Mesendoderm (in vitro differentiated cells): ENCODE results near the gene RBM34.

Experiments used
- DNase-seq: peaks from one replicate; pipeline ENCODE4 v3.0.0; 2013
- H2AK5ac ChIP-seq: 2 replicates; pipeline ENCODE4 v1.6.1; 2013; ENCODE audit warnings: low read length, inconsistent platforms
- H2BK120ac ChIP-seq: 2 replicates; pipeline ENCODE4 v1.6.1; 2013; ENCODE audit warnings: low read depth, mild to moderate bottlenecking, low read length, moderate library complexity, mixed read lengths
- H2BK15ac ChIP-seq: replicated peaks from 2 replicates; pipeline ENCODE4 v1.6.1; 2013; ENCODE audit warnings: low read depth, mild to moderate bottlenecking, moderate library complexity
- H2BK5ac ChIP-seq: 2 replicates; pipeline ENCODE4 v1.6.1; 2013; ENCODE audit warnings: low read length, inconsistent platforms
- H3K18ac ChIP-seq: 2 replicates; pipeline ENCODE4 v1.6.1; 2013; ENCODE audit warnings: mild to moderate bottlenecking, low read length, mixed read lengths
- H3K23ac ChIP-seq: one replicate; pipeline ENCODE4 v1.6.1; 2013; ENCODE audit warnings: low read length
- H3K27ac ChIP-seq: 2 replicates; pipeline ENCODE4 v1.5.1; 2013; ENCODE audit warnings: low read depth, mild to moderate bottlenecking, inconsistent platforms, low read length, moderate library complexity
- H3K27me3 ChIP-seq: 2 replicates; pipeline ENCODE4 v1.6.1; 2013; ENCODE audit warnings: low read length, control low read depth, mild to moderate bottlenecking, inconsistent platforms; ENCODE audit not compliant: insufficient read depth, poor library complexity
- H3K36me3 ChIP-seq: 2 replicates; pipeline ENCODE4 v1.6.1; 2013; ENCODE audit warnings: low read length, inconsistent platforms; ENCODE audit not compliant: control insufficient read depth, insufficient read depth
- H3K4ac ChIP-seq: one replicate; pipeline ENCODE4 v1.6.1; 2013; ENCODE audit warnings: low read depth, mild to moderate bottlenecking, low read length, moderate library complexity
- H3K4me1 ChIP-seq: 2 replicates; pipeline ENCODE4 v1.6.1; 2013; ENCODE audit warnings: low read depth, low read length, inconsistent platforms; ENCODE audit not compliant: control insufficient read depth
- H3K4me2 ChIP-seq: 2 replicates; pipeline ENCODE4 v1.6.1; 2013; ENCODE audit warnings: low read length
- H3K4me3 ChIP-seq: 2 replicates; pipeline ENCODE4 v1.5.1; 2013; ENCODE audit warnings: mild to moderate bottlenecking, low read length
- H3K56ac ChIP-seq: one replicate; pipeline ENCODE4 v1.6.1; 2013; ENCODE audit warnings: low read length
- H3K79me1 ChIP-seq: 2 replicates; pipeline ENCODE4 v1.6.1; 2013; ENCODE audit warnings: low read length, inconsistent platforms
- H3K79me2 ChIP-seq: 2 replicates; pipeline ENCODE4 v1.6.1; 2013; ENCODE audit warnings: mild to moderate bottlenecking, low read length; ENCODE audit not compliant: control insufficient read depth, insufficient read depth
- H3K9ac ChIP-seq: 2 replicates; pipeline ENCODE4 v1.6.1; 2013; ENCODE audit warnings: low read length, inconsistent platforms
- H4K5ac ChIP-seq: one replicate; pipeline ENCODE4 v1.6.1; 2013; ENCODE audit warnings: low read length
- H4K8ac ChIP-seq: one replicate; pipeline ENCODE4 v1.6.1; 2013; ENCODE audit warnings: low read depth, mild to moderate bottlenecking, control low read depth, low read length, moderate library complexity
- WGBS: extraction: QIAGEN DNeasy Blood & Tissue Kit; methylation state at CpG from one replicate; pipeline ENCODE4 v1.1.7; 2013; ENCODE audit warnings: low lambda C conversion rate, missing lambda C conversion rate; ENCODE audit not compliant: insufficient coverage; ENCODE audit errors: extremely low coverage; 5-methylcytosine and 5-hydroxymethylcytosine counted together

RBM34 gene

GRCh38 chr1:235151033-235151432 lies 10.0 kb downstream of the RBM34 start:
- no peak overlapping the region for H4K8ac ChIP-seq
- H3K79me1 ChIP-seq = no peaks in the 10 kb centered on the region
- no peak overlapping the region for H3K18ac ChIP-seq
- no peak overlapping the region for H3K4me2 ChIP-seq
- H2AK5ac ChIP-seq = no peak overlapping the region
- H3K56ac ChIP-seq = no peak overlapping the region
- no peak overlapping the region for H4K5ac ChIP-seq
- H3K36me3 ChIP-seq = peaks cover 4% of the 10 kb centered on the region
- no peak overlapping the region for H3K27ac ChIP-seq
- no peak overlapping the region for H3K9ac ChIP-seq
- no peak overlapping the region for H2BK5ac ChIP-seq
- DNase-seq = no peak
- H3K4ac ChIP-seq = no peak overlapping the region
- no peaks in the 10 kb centered on the region for H3K79me2 ChIP-seq
- H3K4me1 ChIP-seq = no peaks in the 10 kb centered on the region
- H3K4me3 ChIP-seq = no peak overlapping the region
- no peak overlapping the region for H2BK120ac ChIP-seq
- no peak overlapping the region for H3K23ac ChIP-seq
- no CpG with 5 or more reads among the region's 2 CpGs for WGBS
- H3K27me3 ChIP-seq = no peaks in the 10 kb centered on the region
- H2BK15ac ChIP-seq = no peak overlapping the region

- Histone ChIP-seq H2BK120ac (no peak overlapping the region), H2AK5ac (no peak overlapping the region), H2BK5ac (no peak overlapping the region), H4K5ac (no peak overlapping the region), H3K79me1 (no peaks in the 10 kb centered on the region), H3K4me1 (no peaks in the 10 kb centered on the region), H2BK15ac (no peak overlapping the region), H3K4me3 (no peak overlapping the region), H3K23ac (no peak overlapping the region), H3K27ac (no peak overlapping the region), H3K56ac (no peak overlapping the region), H3K36me3 (peaks cover 4% of the 10 kb centered on the region), H3K4me2 (no peak overlapping the region), H3K27me3 (no peaks in the 10 kb centered on the region), H3K9ac (no peak overlapping the region), H3K4ac (no peak overlapping the region), H4K8ac (no peak overlapping the region), H3K79me2 (no peaks in the 10 kb centered on the region), H3K18ac (no peak overlapping the region)
- WGBS = no CpG with 5 or more reads among the region's 9 CpGs
- DNase-seq = no peak
These were observed 11.2 kb downstream of the RBM34 start for GRCh38 chr1:235149824-235150223.

- H4K5ac ChIP-seq = no peak overlapping the region
- no peak overlapping the region for H3K18ac ChIP-seq
- H2BK15ac ChIP-seq = no peak overlapping the region
- H3K9ac ChIP-seq = no peak overlapping the region
- no peaks in the 10 kb centered on the region for H3K27me3 ChIP-seq
- H3K36me3 ChIP-seq = peaks cover 4% of the 10 kb centered on the region
- no peak overlapping the region for H2BK5ac ChIP-seq
- no peak overlapping the region for H2BK120ac ChIP-seq
- H3K4me2 ChIP-seq = no peak overlapping the region
- H3K79me2 ChIP-seq = no peaks in the 10 kb centered on the region
- no peak overlapping the region for H3K27ac ChIP-seq
- no CpG with 5 or more reads among the region's 4 CpGs for WGBS
- H3K4ac ChIP-seq = no peak overlapping the region
- no peak overlapping the region for H2AK5ac ChIP-seq
- no peaks in the 10 kb centered on the region for H3K4me1 ChIP-seq
- H3K56ac ChIP-seq = no peak overlapping the region
- H3K4me3 ChIP-seq = no peak overlapping the region
- no peak overlapping the region for H4K8ac ChIP-seq
- no peaks in the 10 kb centered on the region for H3K79me1 ChIP-seq
- no peak for DNase-seq
- H3K23ac ChIP-seq = no peak overlapping the region
These were observed 13.8 kb downstream of the RBM34 start for GRCh38 chr1:235147269-235147668.

GRCh38 chr1:235145639-235146038 lies 15.4 kb downstream of the RBM34 start:
- Histone ChIP-seq H2BK5ac (no peak overlapping the region), H3K27me3 (no peaks in the 10 kb centered on the region), H4K5ac (no peak overlapping the region), H3K4me1 (no peaks in the 10 kb centered on the region), H3K27ac (no peak overlapping the region), H3K79me1 (no peaks in the 10 kb centered on the region), H4K8ac (no peak overlapping the region), H3K4me2 (no peak overlapping the region), H3K9ac (no peak overlapping the region), H2BK120ac (no peak overlapping the region), H3K79me2 (no peaks in the 10 kb centered on the region), H3K56ac (no peak overlapping the region), H3K4me3 (no peak overlapping the region), H3K18ac (no peak overlapping the region), H3K23ac (no peak overlapping the region), H2BK15ac (no peak overlapping the region), H3K4ac (no peak overlapping the region), H2AK5ac (no peak overlapping the region), H3K36me3 (peaks cover 5% of the 10 kb centered on the region)
- no peak for DNase-seq
- no CpG with 5 or more reads among the region's 6 CpGs for WGBS

GRCh38 chr1:235142991-235143390 lies 18.1 kb downstream of the RBM34 start:
- Histone ChIP-seq H2BK5ac (no peak overlapping the region), H3K79me1 (peaks cover 6% of the 10 kb centered on the region), H3K4me2 (no peak overlapping the region), H3K4me1 (no peaks in the 10 kb centered on the region), H3K9ac (no peak overlapping the region), H3K27ac (no peak overlapping the region), H3K4me3 (no peak overlapping the region), H3K79me2 (no peaks in the 10 kb centered on the region), H3K36me3 (peaks cover 7% of the 10 kb centered on the region), H3K56ac (no peak overlapping the region), H2AK5ac (no peak overlapping the region), H2BK120ac (no peak overlapping the region), H4K5ac (no peak overlapping the region), H3K27me3 (no peaks in the 10 kb centered on the region), H4K8ac (no peak overlapping the region), H3K18ac (no peak overlapping the region), H3K4ac (no peak overlapping the region), H3K23ac (no peak overlapping the region), H2BK15ac (no peak overlapping the region)
- WGBS = no CpG with 5 or more reads among the region's 4 CpGs
- no peak for DNase-seq

GRCh38 chr1:235139315-235139714 lies 21.7 kb downstream of the RBM34 start:
- Histone ChIP-seq H4K5ac (no peak overlapping the region), H3K23ac (no peak overlapping the region), H2BK15ac (no peak overlapping the region), H3K27ac (no peak overlapping the region), H3K79me1 (peaks cover 6% of the 10 kb centered on the region), H3K4me2 (no peak overlapping the region), H3K36me3 (peaks cover 11% of the 10 kb centered on the region), H2AK5ac (no peak overlapping the region), H3K79me2 (no peaks in the 10 kb centered on the region), H3K4me3 (no peak overlapping the region), H4K8ac (no peak overlapping the region), H2BK5ac (no peak overlapping the region), H3K4ac (no peak overlapping the region), H3K27me3 (no peaks in the 10 kb centered on the region), H3K18ac (no peak overlapping the region), H3K9ac (no peak overlapping the region), H2BK120ac (no peak overlapping the region), H3K4me1 (no peaks in the 10 kb centered on the region), H3K56ac (no peak overlapping the region)
- DNase-seq = no peak
- no CpG with 5 or more reads among the region's 5 CpGs for WGBS
